ENCODE results near the gene CEP20.

- TF ChIP-seq CTCF (IDR thresholded peaks at IDR 0.05; ENCODE audit: control extremely low read depth in 1 of 3, insufficient read depth in 1 of 3, low read depth in 1 of 3, low read length in 3 of 3) (no peak), CEBPB (IDR thresholded peaks at IDR 0.05; ENCODE audit: low read depth, low read length) (no peak), RFX5 (IDR thresholded peaks at IDR 0.05; ENCODE audit: borderline replicate concordance, low read depth, low read length) (no peak), POLR2AphosphoS5 (IDR thresholded peaks at IDR 0.05; ENCODE audit: low read depth, low read length) (no peak), HDAC2 (IDR thresholded peaks at IDR 0.05; ENCODE audit: borderline replicate concordance in 1 of 2, low read depth in 2 of 2, low read length in 2 of 2) (no peak), POLR2A (IDR thresholded peaks at IDR 0.05; ENCODE audit: control extremely low read depth in 1 of 2, low read depth in 2 of 2, low read length in 2 of 2) (no peak), SIX5 (IDR thresholded peaks at IDR 0.05; ENCODE audit: low read depth, low read length) (no peak), JUND (IDR thresholded peaks at IDR 0.05; ENCODE audit: low read length) (no peak), SIRT6 (IDR thresholded peaks at IDR 0.05; ENCODE audit: low read length) (no peak), ZNF274 (IDR thresholded peaks at IDR 0.05; ENCODE audit: borderline replicate concordance, extremely low read depth, low read length) (no peak), ATF3 (IDR thresholded peaks at IDR 0.05; ENCODE audit: insufficient read depth, low read depth, low read length) (no peak), CHD7 (IDR thresholded peaks at IDR 0.05; ENCODE audit: insufficient replicate concordance, low read length) (no peak), SUZ12 (IDR thresholded peaks at IDR 0.05; ENCODE audit: low read length) (no peak), TAF1 (IDR thresholded peaks at IDR 0.05; ENCODE audit: low read depth, low read length) (no peak)
These were observed 50.6 kb downstream of the CEP20 start for GRCh38 chr16:15837761-15838160.
